ENCODE results near the gene FMN1. TPM values are rescaled to one million over a fixed set of nuclear protein-coding genes. Genes with fewer than 3 reads are reported as not detected.

FMN1 gene
- total RNA-seq, 1 experiment from 2014 or later: 25.8 TPM

DNA sequence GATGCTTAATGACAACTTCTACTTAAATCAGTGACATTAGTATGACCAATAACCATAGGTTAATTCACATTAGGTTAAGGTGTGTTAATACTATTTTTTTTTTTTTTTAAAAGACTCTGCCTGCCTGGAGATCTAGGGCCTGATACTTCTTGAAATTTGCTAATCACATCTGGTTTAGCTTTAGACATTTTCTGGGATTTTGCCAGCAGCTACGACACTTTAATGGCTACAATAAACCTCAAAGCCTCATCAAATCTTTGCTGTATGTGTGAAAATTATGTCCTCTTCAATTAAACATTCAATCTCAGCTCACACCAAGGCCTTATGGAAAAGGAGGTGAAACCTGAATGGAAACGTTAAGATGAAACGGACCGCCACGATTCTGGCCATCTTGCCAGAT, 308.8 kb downstream of the FMN1 start:
- Histone ChIP-seq H3K4me2 (no peak overlapping the region), H3K27ac (no peak overlapping the region), H3F3A (ENCODE audit: insufficient read depth, low read depth) (no peaks in the 10 kb centered on the region), H3K9me3 (ENCODE audit: insufficient read depth, low read depth) (no peaks in the 10 kb centered on the region), H2AFZ (no peak overlapping the region), H3K36me3 (ENCODE audit: low read depth) (no peaks in the 10 kb centered on the region), H3K9me2 (ENCODE audit: insufficient read depth) (no peaks in the 10 kb centered on the region), H3K4me3 (no peak overlapping the region), H4K20me1 (ENCODE audit: insufficient read depth) (no peaks in the 10 kb centered on the region), H3K79me2 (ENCODE audit: low read depth) (no peaks in the 10 kb centered on the region), H3K4me1 (replicated peaks; ENCODE audit: insufficient read depth) (no peaks in the 10 kb centered on the region), H3K27me3 (ENCODE audit: insufficient read depth, low read depth) (no peaks in the 10 kb centered on the region)
- TF ChIP-seq, protein P1, sequence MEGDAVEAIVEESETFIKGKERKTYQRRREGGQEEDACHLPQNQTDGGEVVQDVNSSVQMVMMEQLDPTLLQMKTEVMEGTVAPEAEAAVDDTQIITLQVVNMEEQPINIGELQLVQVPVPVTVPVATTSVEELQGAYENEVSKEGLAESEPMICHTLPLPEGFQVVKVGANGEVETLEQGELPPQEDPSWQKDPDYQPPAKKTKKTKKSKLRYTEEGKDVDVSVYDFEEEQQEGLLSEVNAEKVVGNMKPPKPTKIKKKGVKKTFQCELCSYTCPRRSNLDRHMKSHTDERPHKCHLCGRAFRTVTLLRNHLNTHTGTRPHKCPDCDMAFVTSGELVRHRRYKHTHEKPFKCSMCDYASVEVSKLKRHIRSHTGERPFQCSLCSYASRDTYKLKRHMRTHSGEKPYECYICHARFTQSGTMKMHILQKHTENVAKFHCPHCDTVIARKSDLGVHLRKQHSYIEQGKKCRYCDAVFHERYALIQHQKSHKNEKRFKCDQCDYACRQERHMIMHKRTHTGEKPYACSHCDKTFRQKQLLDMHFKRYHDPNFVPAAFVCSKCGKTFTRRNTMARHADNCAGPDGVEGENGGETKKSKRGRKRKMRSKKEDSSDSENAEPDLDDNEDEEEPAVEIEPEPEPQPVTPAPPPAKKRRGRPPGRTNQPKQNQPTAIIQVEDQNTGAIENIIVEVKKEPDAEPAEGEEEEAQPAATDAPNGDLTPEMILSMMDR (conservative IDR thresholded peaks at IDR 0.05): no peak
- no peak for TF ChIP-seq EZH2 (IDR thresholded peaks at IDR 0.05; ENCODE audit: low read depth)
- no TSS peak for BruUV-seq (replicated peaks)
- no peak for DNase-seq
- POLR2A ChIA-PET (ENCODE audit: unreplicated experiment): no interaction called here
- intact Hi-C loops (cut with micrococcal nuclease; ENCODE audit: unreplicated experiment): no loop called here
- CTCF ChIA-PET: interaction anchor here (0.7 kb wide), 1 partner anchor 247 kb away, joined by 3 read pairs; no protein-coding TSS in a partner anchor

DNA sequence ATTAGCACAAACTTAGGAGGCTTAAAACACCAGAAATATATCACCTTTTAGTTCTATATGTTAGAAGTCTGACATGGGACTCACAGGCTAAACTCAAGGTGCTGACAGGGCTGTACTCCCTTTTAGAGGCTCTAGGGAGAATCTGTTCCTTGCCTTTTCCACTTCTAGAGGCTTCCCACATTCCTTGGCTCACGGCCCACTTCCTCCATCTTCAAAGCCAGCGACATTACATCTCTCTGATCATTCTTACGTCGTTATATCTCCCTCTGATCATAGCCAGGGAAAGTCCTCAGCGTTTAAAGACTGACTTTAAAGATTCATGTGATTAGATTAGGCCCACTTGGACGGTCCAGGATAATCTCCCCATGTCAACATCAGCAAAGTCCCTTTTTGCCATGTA, 310.4 kb downstream of the FMN1 start:
- Histone ChIP-seq H3K27ac (no peak overlapping the region), H4K20me1 (ENCODE audit: insufficient read depth) (no peaks in the 10 kb centered on the region), H3K4me2 (no peak overlapping the region), H3K27me3 (ENCODE audit: insufficient read depth, low read depth) (no peaks in the 10 kb centered on the region), H3K9me3 (ENCODE audit: insufficient read depth, low read depth) (no peaks in the 10 kb centered on the region), H3K4me1 (replicated peaks; ENCODE audit: insufficient read depth) (no peaks in the 10 kb centered on the region), H3K36me3 (ENCODE audit: low read depth) (no peaks in the 10 kb centered on the region), H3F3A (ENCODE audit: insufficient read depth, low read depth) (no peaks in the 10 kb centered on the region), H3K79me2 (ENCODE audit: low read depth) (no peaks in the 10 kb centered on the region), H3K4me3 (no peak overlapping the region), H3K9me2 (ENCODE audit: insufficient read depth) (no peaks in the 10 kb centered on the region), H2AFZ (no peak overlapping the region)
- TF ChIP-seq, protein P1 (conservative IDR thresholded peaks at IDR 0.05): no peak
- TF ChIP-seq EZH2 (IDR thresholded peaks at IDR 0.05; ENCODE audit: low read depth): no peak
- BruUV-seq (replicated peaks): no TSS peak
- no peak for DNase-seq
- intact Hi-C loops (cut with micrococcal nuclease; ENCODE audit: unreplicated experiment): no loop called here
- ChIA-PET POLR2A (ENCODE audit: unreplicated experiment) (interaction anchor here (0.6 kb wide), 1 partner anchor 118 kb away, joined by 3 read pairs; no protein-coding TSS in a partner anchor), CTCF (no interaction called here)

DNA sequence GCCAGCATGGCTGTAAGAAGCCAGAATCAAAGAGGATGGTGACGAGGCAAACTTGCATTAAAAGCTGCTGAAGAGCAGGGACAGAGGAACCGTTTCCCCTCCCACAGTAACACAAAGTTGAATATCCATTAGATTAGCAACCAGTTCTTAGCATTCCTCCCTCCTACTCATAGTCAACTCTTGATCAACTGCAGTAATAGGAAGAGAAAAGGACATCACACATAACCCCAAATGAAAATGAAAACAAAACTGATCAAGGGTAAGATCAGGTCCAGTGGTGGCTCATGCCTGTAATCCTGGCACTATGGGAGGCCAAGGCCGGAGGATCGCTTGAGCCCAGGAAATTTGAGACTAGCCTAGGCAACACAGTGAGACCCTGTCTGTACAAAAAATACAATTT, 311.6 kb downstream of the FMN1 start:
- Histone ChIP-seq H3K79me2 (ENCODE audit: low read depth) (no peaks in the 10 kb centered on the region), H3K27me3 (ENCODE audit: insufficient read depth, low read depth) (no peaks in the 10 kb centered on the region), H3F3A (ENCODE audit: insufficient read depth, low read depth) (no peaks in the 10 kb centered on the region), H3K9me2 (ENCODE audit: insufficient read depth) (no peaks in the 10 kb centered on the region), H3K4me2 (no peak overlapping the region), H2AFZ (no peak overlapping the region), H3K4me3 (no peak overlapping the region), H3K4me1 (replicated peaks; ENCODE audit: insufficient read depth) (no peaks in the 10 kb centered on the region), H4K20me1 (ENCODE audit: insufficient read depth) (no peaks in the 10 kb centered on the region), H3K9me3 (ENCODE audit: insufficient read depth, low read depth) (no peaks in the 10 kb centered on the region), H3K27ac (no peak overlapping the region), H3K36me3 (ENCODE audit: low read depth) (no peaks in the 10 kb centered on the region)
- DNase-seq: no peak
- no peak for TF ChIP-seq EZH2 (IDR thresholded peaks at IDR 0.05; ENCODE audit: low read depth)
- TF ChIP-seq, protein P1 (conservative IDR thresholded peaks at IDR 0.05): no peak
- BruUV-seq (replicated peaks): no TSS peak
- POLR2A ChIA-PET (ENCODE audit: unreplicated experiment): no interaction called here
- CTCF ChIA-PET: no interaction called here
- intact Hi-C loops (cut with micrococcal nuclease; ENCODE audit: unreplicated experiment): no loop called here
